Islet precursor cell (in vitro differentiated cells): Measurements from ENCODE around the gene PACSIN2.
"Not testable (repeated sequence)": the region's sequence is repeated elsewhere in the genome, so short reads cannot be mapped to it uniquely, and the experiment has no call there.

Experiments used
- DNase-seq: peaks from one replicate; pipeline ENCODE4 v3.0.0-alpha.2; 2018

PACSIN2 gene

GRCh38 chr22:43009444-43009843 is 5.5 kb downstream of the PACSIN2 start:
- no peak for DNase-seq

- no peak for DNase-seq
These were observed 6.0 kb downstream of the PACSIN2 start for GRCh38 chr22:43008921-43009320.

GRCh38 chr22:43008509-43008908 is 6.4 kb downstream of the PACSIN2 start:
- no peak for DNase-seq

- peak; percentile 90 for DNase-seq
These were observed 7.3 kb downstream of the PACSIN2 start for GRCh38 chr22:43007519-43008102.

GRCh38 chr22:43006753-43007152 is 8.2 kb downstream of the PACSIN2 start:
- DNase-seq, result no peak

GRCh38 chr22:43006016-43006505 is 8.9 kb downstream of the PACSIN2 start:
- DNase-seq, result no peak

GRCh38 chr22:43005106-43005505 is 9.8 kb downstream of the PACSIN2 start:
- no peak for DNase-seq

GRCh38 chr22:43004362-43005035 is 10.4 kb downstream of the PACSIN2 start:
- DNase-seq, result no peak

- no peak for DNase-seq
These were observed 12.8 kb downstream of the PACSIN2 start for GRCh38 chr22:43002202-43002586.

GRCh38 chr22:43001271-43002201 is 13.4 kb downstream of the PACSIN2 start:
- no peak for DNase-seq

GRCh38 chr22:43000441-43001175 is 14.3 kb downstream of the PACSIN2 start:
- DNase-seq, result no peak

GRCh38 chr22:42997582-42998090 is 17.3 kb downstream of the PACSIN2 start:
- no peak for DNase-seq

- DNase-seq, result no peak
These were observed 18.1 kb downstream of the PACSIN2 start for GRCh38 chr22:42996646-42997365.

GRCh38 chr22:42995654-42996053 is 19.3 kb downstream of the PACSIN2 start:
- not testable (repeated sequence) for DNase-seq

- DNase-seq, result no peak
These were observed 19.9 kb downstream of the PACSIN2 start for GRCh38 chr22:42994917-42995562.

GRCh38 chr22:42994276-42994916 is 20.6 kb downstream of the PACSIN2 start:
- DNase-seq, result no peak

- DNase-seq, result no peak
These were observed 21.2 kb downstream of the PACSIN2 start for GRCh38 chr22:42993651-42994275.

GRCh38 chr22:42992886-42993479 is 22.0 kb downstream of the PACSIN2 start:
- DNase-seq, result no peak

- DNase-seq, result no peak
These were observed 22.9 kb downstream of the PACSIN2 start for GRCh38 chr22:42992092-42992491.
